DMS79 (cell line): Measurements from ENCODE around the gene GDAP2.

Source experiments
- DNase-seq: peaks from one replicate; lab custom pipeline; 2025; lab: John Stamatoyannopoulos, UW

GDAP2 gene

GRCh38 chr1:117842408-117843170 lies 86.8 kb downstream of the GDAP2 start:
- DNase-seq = no peak

- no peak for DNase-seq
These were observed 88.2 kb downstream of the GDAP2 start for GRCh38 chr1:117841117-117841650.

- no peak for DNase-seq
These were observed 90.5 kb downstream of the GDAP2 start for GRCh38 chr1:117838911-117839310.

- DNase-seq = no peak
These were observed 93.4 kb downstream of the GDAP2 start for GRCh38 chr1:117836069-117836468.

- DNase-seq = no peak
These were observed 95.0 kb downstream of the GDAP2 start for GRCh38 chr1:117834416-117834815.

GRCh38 chr1:117832453-117832852 lies 97.0 kb downstream of the GDAP2 start:
- no peak for DNase-seq

GRCh38 chr1:117830222-117830621 lies 99.2 kb downstream of the GDAP2 start:
- DNase-seq = no peak

GRCh38 chr1:117828201-117828600 lies 101.2 kb downstream of the GDAP2 start:
- no peak for DNase-seq

- DNase-seq = no peak
These were observed 102.8 kb downstream of the GDAP2 start for GRCh38 chr1:117826540-117827078.

GRCh38 chr1:117826119-117826518 lies 103.3 kb downstream of the GDAP2 start:
- no peak for DNase-seq

- DNase-seq = no peak
These were observed 104.0 kb downstream of the GDAP2 start for GRCh38 chr1:117825414-117825813.

- DNase-seq = no peak
These were observed 104.8 kb downstream of the GDAP2 start for GRCh38 chr1:117824616-117825015.

- DNase-seq = no peak
These were observed 107.5 kb downstream of the GDAP2 start for GRCh38 chr1:117821774-117822482.

- DNase-seq = no peak
These were observed 108.1 kb downstream of the GDAP2 start for GRCh38 chr1:117821382-117821755.

- no peak for DNase-seq
These were observed 108.6 kb downstream of the GDAP2 start for GRCh38 chr1:117820694-117821381.

- DNase-seq = no peak
These were observed 109.3 kb downstream of the GDAP2 start for GRCh38 chr1:117820096-117820495.

GRCh38 chr1:117819301-117819700 lies 110.1 kb downstream of the GDAP2 start:
- no peak for DNase-seq

GRCh38 chr1:117818456-117818855 lies 111.0 kb downstream of the GDAP2 start:
- DNase-seq = no peak

GRCh38 chr1:117817629-117818028 lies 111.8 kb downstream of the GDAP2 start:
- DNase-seq = no peak

- DNase-seq = no peak
These were observed 113.5 kb downstream of the GDAP2 start for GRCh38 chr1:117815926-117816325.

- no peak for DNase-seq
These were observed 114.3 kb downstream of the GDAP2 start for GRCh38 chr1:117814856-117815797.
